GM20431 (cell line): ENCODE data around the gene CAVIN1.

Experiments
- in situ Hi-C: fragments of 300-500 bp; cut with MseI, MboI; formaldehyde crosslinking; loops from one replicate; pipeline ENCODE4 v1.15.0; 2020; ENCODE audit warnings: low sequenced_read_pairs; ENCODE audit not compliant: unreplicated experiment

CAVIN1 gene

GRCh38 chr17:42436391-42436790 is 13.3 kb upstream of the CAVIN1 start:
- in situ Hi-C loops = no loop called here

GRCh38 chr17:42431758-42432161 is 8.7 kb upstream of the CAVIN1 start:
- in situ Hi-C loops = no loop called here

GRCh38 chr17:42429726-42430447 is 6.8 kb upstream of the CAVIN1 start:
- in situ Hi-C loops = loop anchor here (10.0 kb wide), 1 partner anchor 95 kb away; no protein-coding TSS in a partner anchor

GRCh38 chr17:42428141-42428944 is 5.3 kb upstream of the CAVIN1 start:
- in situ Hi-C loops = loop anchor here (10.0 kb wide), 1 partner anchor 96 kb away; no protein-coding TSS in a partner anchor

- in situ Hi-C loops = loop anchor here (10.0 to 25.0 kb wide), 2 partner anchors 100 to 213 kb away; no protein-coding TSS in a partner anchor
These were observed 2.0 kb upstream of the CAVIN1 start for GRCh38 chr17:42424991-42425610.

- in situ Hi-C loops = loop anchor here (10.0 to 25.0 kb wide), 2 partner anchors 101 to 211 kb away; no protein-coding TSS in a partner anchor
These were observed 710 bp upstream of the CAVIN1 start for GRCh38 chr17:42423766-42424165.

- in situ Hi-C loops = loop anchor here (10.0 to 25.0 kb wide), 2 partner anchors 102 to 210 kb away; no protein-coding TSS in a partner anchor
These were observed 571 bp downstream of the CAVIN1 start for GRCh38 chr17:42422412-42422957.

- in situ Hi-C loops = loop anchor here (10.0 to 25.0 kb wide), 2 partner anchors 103 to 209 kb away; no protein-coding TSS in a partner anchor
These were observed 1.3 kb downstream of the CAVIN1 start for GRCh38 chr17:42421507-42422338.

- in situ Hi-C loops = loop anchor here (10.0 to 25.0 kb wide), 2 partner anchors 104 to 209 kb away; no protein-coding TSS in a partner anchor
These were observed 1.9 kb downstream of the CAVIN1 start for GRCh38 chr17:42421136-42421506.

GRCh38 chr17:42417981-42418380 is 5.1 kb downstream of the CAVIN1 start:
- in situ Hi-C loops = loop anchor here (25.0 kb wide), 1 partner anchor 206 kb away; no protein-coding TSS in a partner anchor

- in situ Hi-C loops = loop anchor here (25.0 kb wide), 1 partner anchor 203 kb away; no protein-coding TSS in a partner anchor
These were observed 8.2 kb downstream of the CAVIN1 start for GRCh38 chr17:42414704-42415409.

GRCh38 chr17:42413464-42414040 is 9.5 kb downstream of the CAVIN1 start:
- in situ Hi-C loops = loop anchor here (25.0 kb wide), 1 partner anchor 201 kb away; no protein-coding TSS in a partner anchor

GRCh38 chr17:42411905-42412679 is 11.0 kb downstream of the CAVIN1 start:
- in situ Hi-C loops = loop anchor here (25.0 kb wide), 1 partner anchor 200 kb away; no protein-coding TSS in a partner anchor

- in situ Hi-C loops = loop anchor here (25.0 kb wide), 1 partner anchor 199 kb away; no protein-coding TSS in a partner anchor
These were observed 11.7 kb downstream of the CAVIN1 start for GRCh38 chr17:42411361-42411760.

GRCh38 chr17:42410319-42410685 is 12.8 kb downstream of the CAVIN1 start:
- in situ Hi-C loops = loop anchor here (25.0 kb wide), 1 partner anchor 198 kb away; no protein-coding TSS in a partner anchor

GRCh38 chr17:42409523-42410318 is 13.3 kb downstream of the CAVIN1 start:
- in situ Hi-C loops = loop anchor here (25.0 kb wide), 1 partner anchor 197 kb away; no protein-coding TSS in a partner anchor
